Stomach (tissue), 9 donors: ENCODE results near the gene CTNNA3. TPM values are rescaled to one million over a fixed set of nuclear protein-coding genes. Genes with fewer than 3 reads are reported as not detected.

ENCODE experiments used
- DNase-seq, 2 donors: peaks; one replicate each; pipeline versions ENCODE4 v3.0.0 to v3.0.0-alpha.2; 2013 to 2019
- H3K27ac ChIP-seq, 5 donors: fragments of 200-600 bp in 4 of 5; sonication (generic) in 4 of 5; one replicate each; pipeline ENCODE4 v1.5.1; 2013 to 2019; ENCODE audit warnings: mild to moderate bottlenecking in 1 of 5, moderate library complexity in 1 of 5
- H3K27me3 ChIP-seq, 3 donors: fragments of 200-600 bp; sonication (generic); one replicate each; pipeline ENCODE4 v1.5.1; 2017 to 2019; ENCODE audit warnings: mixed run types in 1 of 3
- H3K36me3 ChIP-seq, 4 donors: fragments of 200-600 bp; sonication (generic); 1 replicate in 3 of 4; 2 replicates in 1 of 4; pipeline ENCODE4 v1.5.1; 2016 to 2019
- H3K4me1 ChIP-seq, 4 donors: fragments of 200-600 bp; sonication (generic); one replicate each; pipeline ENCODE4 v1.5.1; 2016 to 2019
- H3K4me3 ChIP-seq, 4 donors: fragments of 200-600 bp; sonication (generic) in 3 of 4; one replicate each; pipeline ENCODE4 v1.5.1; 2016 to 2019; ENCODE audit warnings: mild to moderate bottlenecking in 1 of 4
- H3K9me3 ChIP-seq, 4 donors: fragments of 200-600 bp; sonication (generic); one replicate each; pipeline ENCODE4 v1.5.1; 2016 to 2019
- EP300 ChIP-seq: sonication (generic); formaldehyde crosslinking; IDR thresholded peaks from one replicate; pipeline ENCODE4 v1.6.1; 2017; ENCODE audit warnings: antibody characterized with exemption
- POLR2A ChIP-seq, 4 donors: fragments of 450-650 bp; IDR thresholded peaks; one replicate each; pipeline ENCODE4 v1.6.1; 2016; ENCODE audit warnings: antibody characterized with exemption in 4 of 4, control low read depth in 2 of 4, mild to moderate bottlenecking in 1 of 4, moderate library complexity in 1 of 4
- POLR2AphosphoS5 ChIP-seq, 3 donors: sonication (generic); formaldehyde crosslinking; IDR thresholded peaks; one replicate each; pipeline ENCODE4 v1.6.1; 2016; ENCODE audit warnings: antibody characterized with exemption in 3 of 3
- WGBS, 5 donors: extraction: QIAGEN DNeasy Blood & Tissue Kit in 3 of 5; methylation state at CpG; one replicate each; pipeline versions ENCODE4 v1.1.5 to v1.1.7; 2013 to 2018; 5-methylcytosine and 5-hydroxymethylcytosine counted together
- intact Hi-C: fragments of 100-400 bp; cut with DNase I; formaldehyde crosslinking; loops from one replicate; pipeline ENCODE4 v1.15.1; 2023; ENCODE audit warnings: low total_unique reads
- polyA plus RNA-seq, 3 donors: library from polyadenylated mRNA; stranded (reverse); fragments of 200-250 nt; gene quantifications; one replicate each; pipeline ENCODE4 v1.2.3, GENCODE V29; 2013
- total RNA-seq, 5 donors: library from RNA; depleted of rRNA; stranded (reverse); fragments of >200 nt; gene quantifications; one replicate each; pipeline versions ENCODE4 v1.1.0 to v1.2.3, GENCODE V29; 2014 to 2016
- TF ChIP-seq, protein P1 (sequence below), 7 experiments: fragments of 450-650 bp in 4 of 7; fragments of 200-600 bp in 3 of 7; sonication (generic) in 3 of 7; IDR thresholded peaks; one replicate each; pipeline ENCODE4 v1.5.1; 2016 to 2019; ENCODE audit warnings: antibody characterized with exemption in 7 of 7, control low read depth in 2 of 7, mild to moderate bottlenecking in 1 of 7
- donor health status: healthy with polysubstance abuse.
- donor health status: Bipolar disorder and iron deficiency.
- donor health status: healthy.

Gene CTNNA3
- total and polyA plus RNA-seq, 8 donors: 0.14 to 46.1 (median 12.9) TPM; not detected in 2

DNA sequence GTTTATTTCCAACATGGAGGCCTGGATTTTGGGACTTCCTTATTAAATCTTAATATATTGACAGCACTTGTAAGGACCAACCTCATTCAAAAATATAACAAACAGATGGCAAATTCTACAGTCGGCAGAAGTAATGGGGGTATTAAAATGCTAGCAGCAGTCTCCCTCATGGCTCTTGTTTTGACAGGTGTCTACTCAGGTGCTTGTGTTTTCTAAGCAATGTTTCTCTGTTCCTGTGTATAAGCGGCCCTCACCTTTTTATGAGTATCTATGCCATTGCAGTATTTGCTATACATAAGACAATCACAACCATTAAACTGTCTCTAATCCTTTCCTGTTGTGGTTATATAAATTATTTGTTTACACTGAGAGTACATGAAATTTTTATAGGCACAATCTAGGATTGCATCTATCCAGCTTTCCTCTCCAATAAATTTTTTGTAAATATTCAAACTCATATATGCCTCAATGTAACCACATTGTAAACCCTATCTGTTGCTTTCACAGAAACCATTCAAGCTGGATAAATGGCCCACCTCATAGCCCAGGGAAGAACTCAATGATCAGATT is 835.5 kb downstream of the CTNNA3 start:
- Histone ChIP-seq H3K4me3 (no peak overlapping the region), H3K36me3 (no peaks in the 10 kb centered on the region), H3K27me3 (no peaks in the 10 kb centered on the region), H3K4me1 (no peaks in the 10 kb centered on the region), H3K27ac (no peak overlapping the region), H3K9me3 (no peaks in the 10 kb centered on the region)
- WGBS, 5 donors: 43 to 71% (median 59%) methylated on average over 2 of the region's 2 CpGs
- no peak for DNase-seq
- TF ChIP-seq POLR2AphosphoS5 (IDR thresholded peaks at IDR 0.05) (no peak), POLR2A (IDR thresholded peaks at IDR 0.05) (no peak), EP300 (no peak)
- TF ChIP-seq, protein P1, sequence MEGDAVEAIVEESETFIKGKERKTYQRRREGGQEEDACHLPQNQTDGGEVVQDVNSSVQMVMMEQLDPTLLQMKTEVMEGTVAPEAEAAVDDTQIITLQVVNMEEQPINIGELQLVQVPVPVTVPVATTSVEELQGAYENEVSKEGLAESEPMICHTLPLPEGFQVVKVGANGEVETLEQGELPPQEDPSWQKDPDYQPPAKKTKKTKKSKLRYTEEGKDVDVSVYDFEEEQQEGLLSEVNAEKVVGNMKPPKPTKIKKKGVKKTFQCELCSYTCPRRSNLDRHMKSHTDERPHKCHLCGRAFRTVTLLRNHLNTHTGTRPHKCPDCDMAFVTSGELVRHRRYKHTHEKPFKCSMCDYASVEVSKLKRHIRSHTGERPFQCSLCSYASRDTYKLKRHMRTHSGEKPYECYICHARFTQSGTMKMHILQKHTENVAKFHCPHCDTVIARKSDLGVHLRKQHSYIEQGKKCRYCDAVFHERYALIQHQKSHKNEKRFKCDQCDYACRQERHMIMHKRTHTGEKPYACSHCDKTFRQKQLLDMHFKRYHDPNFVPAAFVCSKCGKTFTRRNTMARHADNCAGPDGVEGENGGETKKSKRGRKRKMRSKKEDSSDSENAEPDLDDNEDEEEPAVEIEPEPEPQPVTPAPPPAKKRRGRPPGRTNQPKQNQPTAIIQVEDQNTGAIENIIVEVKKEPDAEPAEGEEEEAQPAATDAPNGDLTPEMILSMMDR (IDR thresholded peaks at IDR 0.05): no peak
- intact Hi-C loops: no loop called here

DNA sequence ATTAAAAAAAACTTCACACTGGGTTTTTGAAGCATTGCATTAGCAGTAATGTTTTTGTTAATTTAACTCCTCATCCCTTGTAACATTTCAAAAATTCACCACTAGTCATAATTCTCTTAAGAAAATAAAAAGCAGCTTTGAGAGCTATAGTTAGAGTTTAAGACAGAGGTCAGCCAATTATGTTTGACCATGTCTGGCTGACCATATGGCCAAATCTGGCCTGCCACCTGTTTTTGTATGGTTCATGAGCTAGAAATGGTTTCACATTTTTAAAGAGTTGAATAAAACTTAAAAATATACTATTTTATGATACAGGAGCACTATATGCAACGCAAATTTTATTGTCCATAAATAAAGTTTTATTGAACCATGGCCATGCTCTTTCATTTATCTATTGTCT is 843.2 kb downstream of the CTNNA3 start:
- Histone ChIP-seq H3K27me3 (no peaks in the 10 kb centered on the region), H3K4me3 (no peak overlapping the region), H3K36me3 (no peaks in the 10 kb centered on the region), H3K4me1 (no peaks in the 10 kb centered on the region), H3K9me3 (no peaks in the 10 kb centered on the region), H3K27ac (no peak overlapping the region)
- TF ChIP-seq POLR2A (IDR thresholded peaks at IDR 0.05): no peak
- TF ChIP-seq, protein P1 (IDR thresholded peaks at IDR 0.05): no peak
- DNase-seq: no peak
- 75 to 95% (median 85%) methylated on average over 1 of the region's 1 CpG for WGBS, 5 donors
- intact Hi-C loops: no loop called here

- intact Hi-C loops: no loop called here
- no peak for DNase-seq
- WGBS, 5 donors: 35 to 55% (median 54%) methylated on average over 3 of the region's 3 CpGs
These were observed 847.1 kb downstream of the CTNNA3 start for GRCh38 chr10:66848856-66849255.

DNA sequence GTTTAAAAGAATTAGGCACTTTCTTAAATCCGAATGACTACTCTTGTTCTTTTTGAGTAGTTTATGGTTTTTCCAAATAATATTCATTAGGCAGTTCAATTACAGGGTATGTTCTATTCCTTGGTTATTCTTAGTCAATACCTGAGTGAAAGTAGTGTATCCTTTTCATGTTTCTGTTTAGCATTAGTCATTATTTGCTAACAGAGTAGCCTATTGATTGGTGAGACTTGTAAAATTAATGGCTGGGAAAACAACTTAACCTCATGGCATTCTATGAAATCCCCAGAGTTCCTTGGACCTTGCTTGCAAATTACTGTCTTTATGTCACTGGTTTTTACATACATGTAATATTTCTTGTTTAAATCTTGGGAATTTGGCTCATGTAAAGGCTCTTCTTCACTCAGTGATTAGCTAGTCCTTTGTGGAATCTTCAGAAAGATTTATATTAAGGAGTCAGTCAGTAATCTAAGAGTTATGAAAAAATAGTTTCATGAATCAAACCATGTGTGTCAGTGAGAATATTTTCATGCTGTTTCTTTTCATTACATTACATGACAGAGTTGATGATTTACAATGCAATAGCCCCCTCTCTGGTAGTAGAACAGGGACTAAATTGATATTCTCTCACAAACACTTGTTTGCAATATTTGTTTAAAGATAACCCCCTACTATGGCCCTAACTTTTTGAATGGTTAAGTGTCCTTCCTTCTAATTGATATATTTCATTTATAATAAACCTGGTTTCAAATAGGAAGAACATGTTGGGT is 851.6 kb downstream of the CTNNA3 start:
- intact Hi-C loops: no loop called here
- H3K4me3 ChIP-seq: no peak overlapping the region
- TF ChIP-seq, protein P1 (IDR thresholded peaks at IDR 0.05): no peak
- no peak for TF ChIP-seq POLR2A (IDR thresholded peaks at IDR 0.05)
- TF ChIP-seq EP300: no peak
- no peak for TF ChIP-seq POLR2AphosphoS5 (IDR thresholded peaks at IDR 0.05)
- no peaks in the 10 kb centered on the region for H3K9me3 ChIP-seq
- H3K27me3 ChIP-seq: no peaks in the 10 kb centered on the region
- no peaks in the 10 kb centered on the region for H3K36me3 ChIP-seq
- 85 to 89% (median 88%) methylated on average over 1 of the region's 1 CpG for WGBS, 5 donors
- H3K4me1 ChIP-seq: no peaks in the 10 kb centered on the region
- H3K27ac ChIP-seq: no peak overlapping the region
- peak in 1 of 2 donors; percentile 15 for DNase-seq

More at GRCh38 chr10:66848856-66849255, 847.1 kb downstream of the CTNNA3 start:
- Histone ChIP-seq H3K27me3 (no peaks in the 10 kb centered on the region), H3K4me3 (no peak overlapping the region), H3K4me1 (no peaks in the 10 kb centered on the region), H3K27ac (no peak overlapping the region), H3K9me3 (no peaks in the 10 kb centered on the region), H3K36me3 (no peaks in the 10 kb centered on the region)
- no peak for TF ChIP-seq POLR2A (IDR thresholded peaks at IDR 0.05)
- TF ChIP-seq, protein P1 (IDR thresholded peaks at IDR 0.05): no peak
- no peak for TF ChIP-seq EP300
- no peak for TF ChIP-seq POLR2AphosphoS5 (IDR thresholded peaks at IDR 0.05)
